GM23338 (cell line): ENCODE results near the gene GPC6.

Source experiments
- CREB1 ChIP-seq: fragments of 250-450 bp; sonication (Bioruptor Pico); IDR thresholded peaks from 2 replicates; pipeline ENCODE4 v1.5.0; 2020; ENCODE audit warnings: low read depth, mild to moderate bottlenecking, moderate library complexity
- CTCF ChIP-seq, 2 experiments: fragments of 200-600 bp in 1 of 2; sonication (generic) in 1 of 2; conservative IDR thresholded peaks; 2 replicates each; pipeline versions ENCODE4 v1.5.1 to v1.6.1; 2016 to 2017; ENCODE audit warnings: antibody characterized with exemption in 2 of 2, low read depth in 2 of 2, mild to moderate bottlenecking in 2 of 2, moderate library complexity in 1 of 2
- EZH2 ChIP-seq: fragments of 200-600 bp; sonication (generic); IDR thresholded peaks from one replicate; pipeline ENCODE4 v1.8.0; 2017; ENCODE audit warnings: antibody characterized with exemption, mild to moderate bottlenecking, low read depth; ENCODE audit not compliant: unreplicated experiment
- EZH2phosphoT487 ChIP-seq: fragments of 200-600 bp; sonication (generic); IDR thresholded peaks from one replicate; pipeline ENCODE4 v1.8.1; 2018; ENCODE audit warnings: antibody characterized with exemption; ENCODE audit not compliant: unreplicated experiment
- JUNB ChIP-seq: IDR thresholded peaks from one replicate; pipeline ENCODE4 v1.6.1; 2016; ENCODE audit warnings: antibody characterized with exemption; ENCODE audit not compliant: unreplicated experiment
- NANOG ChIP-seq: IDR thresholded peaks from 2 replicates; pipeline ENCODE4 v1.6.1; 2016; ENCODE audit warnings: antibody characterized with exemption, borderline replicate concordance
- POLR2AphosphoS5 ChIP-seq: IDR thresholded peaks from 2 replicates; pipeline ENCODE4 v1.6.1; 2016; ENCODE audit warnings: antibody characterized with exemption, low read depth
- REST ChIP-seq: IDR thresholded peaks from one replicate; pipeline ENCODE4 v1.6.1; 2018; ENCODE audit warnings: antibody characterized with exemption; ENCODE audit not compliant: unreplicated experiment
- STAT1 ChIP-seq: IDR thresholded peaks from one replicate; pipeline ENCODE4 v1.6.1; 2016; ENCODE audit warnings: antibody characterized with exemption; ENCODE audit not compliant: unreplicated experiment
- ZNF331 ChIP-seq: fragments of 250-450 bp; sonication (Bioruptor Pico); IDR thresholded peaks from 2 replicates; pipeline ENCODE4 v1.5.0; 2020; ENCODE audit warnings: low read depth, mild to moderate bottlenecking, moderate library complexity
- ZNF462 ChIP-seq: fragments of 250-450 bp; sonication (Bioruptor Pico); IDR thresholded peaks from 2 replicates; pipeline ENCODE4 v1.5.0; 2020; ENCODE audit warnings: mild to moderate bottlenecking, moderate library complexity

GRCh38 chr13:94292323-94292640 is 1065.7 kb downstream of the GPC6 start:
- TF ChIP-seq CTCF (conservative IDR thresholded peaks at IDR 0.05; ENCODE audit: low read depth in 2 of 2) (no peak), POLR2AphosphoS5 (no peak), EZH2 (no peak), EZH2phosphoT487 (no peak), NANOG (no peak), JUNB (no peak), ZNF462 (CRISPR knock-in tag) (no peak), CREB1 (CRISPR knock-in tag) (no peak), REST (no peak), STAT1 (no peak), ZNF331 (no peak)
